ENCODE measurements around the gene UGCG.
"Not testable (repeated sequence)": the region's sequence is repeated elsewhere in the genome, so short reads cannot be mapped to it uniquely, and the experiment has no call there.

UGCG gene

GRCh38 chr9:111944241-111944866 lies 47.7 kb downstream of the UGCG start:
- no peaks in the 10 kb centered on the region for H3K36me3 ChIP-seq (ENCODE audit: insufficient read depth, low read length)
- DNase-seq (ENCODE audit: low read depth, low spot score), result no peak
- no peak overlapping the region for H3K27ac ChIP-seq
- no peak overlapping the region for H3K9ac ChIP-seq (ENCODE audit: insufficient read length)
- H3K9me3 ChIP-seq (ENCODE audit: low read depth, low read length), result no peaks in the 10 kb centered on the region
- TF ChIP-seq POLR2AphosphoS5 (IDR thresholded peaks at IDR 0.05; ENCODE audit: borderline replicate concordance, low read depth, low read length), result no peak
- TF ChIP-seq EZH2 (IDR thresholded peaks at IDR 0.05), result no peak
- TF ChIP-seq FOXP2 (optimal IDR thresholded peaks at IDR 0.05; ENCODE audit: control extremely low read depth, extremely low read length, insufficient read depth), result no peak
- H3K4me3 ChIP-seq, result no peak overlapping the region

GRCh38 chr9:111945216-111945615 lies 48.6 kb downstream of the UGCG start:
- no peak overlapping the region for H3K27ac ChIP-seq
- no peak for DNase-seq (ENCODE audit: low read depth, low spot score)
- TF ChIP-seq POLR2AphosphoS5 (IDR thresholded peaks at IDR 0.05; ENCODE audit: borderline replicate concordance, low read depth, low read length) (no peak), FOXP2 (optimal IDR thresholded peaks at IDR 0.05; ENCODE audit: control extremely low read depth, extremely low read length, insufficient read depth) (no peak), EZH2 (IDR thresholded peaks at IDR 0.05) (no peak)

GRCh38 chr9:111948109-111948508 lies 51.5 kb downstream of the UGCG start:
- H3K9ac ChIP-seq (ENCODE audit: insufficient read length); H3K27ac ChIP-seq; H3K9me3 ChIP-seq (ENCODE audit: low read depth, low read length); DNase-seq (ENCODE audit: low read depth, low spot score); H3K4me3 ChIP-seq; H3K36me3 ChIP-seq (ENCODE audit: insufficient read depth, low read length): not testable (repeated sequence)

More at GRCh38 chr9:111945216-111945615, 48.6 kb downstream of the UGCG start:
- no peaks in the 10 kb centered on the region for H3K9me3 ChIP-seq (ENCODE audit: low read depth, low read length)
- H3K9ac ChIP-seq (ENCODE audit: insufficient read length), result no peak overlapping the region
- no peak overlapping the region for H3K4me3 ChIP-seq
- no peaks in the 10 kb centered on the region for H3K36me3 ChIP-seq (ENCODE audit: insufficient read depth, low read length)

- Histone ChIP-seq H3K4me3 (no peak overlapping the region), H3K9ac (ENCODE audit: insufficient read length) (no peak overlapping the region), H3K9me3 (ENCODE audit: low read depth, low read length) (no peaks in the 10 kb centered on the region), H3K36me3 (ENCODE audit: insufficient read depth, low read length) (no peaks in the 10 kb centered on the region), H3K27ac (no peak overlapping the region)
- DNase-seq (ENCODE audit: low read depth, low spot score), result no peak
- no peak for TF ChIP-seq POLR2AphosphoS5 (IDR thresholded peaks at IDR 0.05; ENCODE audit: borderline replicate concordance, low read depth, low read length)
- TF ChIP-seq FOXP2 (optimal IDR thresholded peaks at IDR 0.05; ENCODE audit: control extremely low read depth, extremely low read length, insufficient read depth), result no peak
- TF ChIP-seq EZH2 (IDR thresholded peaks at IDR 0.05), result no peak
Observed at GRCh38 chr9:111948951-111949350, 52.3 kb downstream of the UGCG start.

GRCh38 chr9:111949919-111950318 lies 53.3 kb downstream of the UGCG start:
- Histone ChIP-seq H3K9ac (ENCODE audit: insufficient read length) (no peak overlapping the region), H3K4me3 (no peak overlapping the region), H3K36me3 (ENCODE audit: insufficient read depth, low read length) (no peaks in the 10 kb centered on the region), H3K27ac (no peak overlapping the region), H3K9me3 (ENCODE audit: low read depth, low read length) (no peaks in the 10 kb centered on the region)
- no peak for DNase-seq (ENCODE audit: low read depth, low spot score)
- no peak for TF ChIP-seq EZH2 (IDR thresholded peaks at IDR 0.05)
- no peak for TF ChIP-seq FOXP2 (optimal IDR thresholded peaks at IDR 0.05; ENCODE audit: control extremely low read depth, extremely low read length, insufficient read depth)
- TF ChIP-seq POLR2AphosphoS5 (IDR thresholded peaks at IDR 0.05; ENCODE audit: borderline replicate concordance, low read depth, low read length), result no peak

- DNase-seq (ENCODE audit: low read depth, low spot score), result no peak
- Histone ChIP-seq H3K27ac (no peak overlapping the region), H3K4me3 (no peak overlapping the region), H3K9ac (ENCODE audit: insufficient read length) (no peak overlapping the region), H3K36me3 (ENCODE audit: insufficient read depth, low read length) (no peaks in the 10 kb centered on the region), H3K9me3 (ENCODE audit: low read depth, low read length) (no peaks in the 10 kb centered on the region)
- TF ChIP-seq POLR2AphosphoS5 (IDR thresholded peaks at IDR 0.05; ENCODE audit: borderline replicate concordance, low read depth, low read length), result no peak
- TF ChIP-seq FOXP2 (optimal IDR thresholded peaks at IDR 0.05; ENCODE audit: control extremely low read depth, extremely low read length, insufficient read depth), result no peak
- TF ChIP-seq EZH2 (IDR thresholded peaks at IDR 0.05), result no peak
Observed at GRCh38 chr9:111952559-111952958, 55.9 kb downstream of the UGCG start.

- Histone ChIP-seq H3K9ac (ENCODE audit: insufficient read length) (no peak overlapping the region), H3K4me3 (no peak overlapping the region), H3K27ac (no peak overlapping the region), H3K36me3 (ENCODE audit: insufficient read depth, low read length) (no peaks in the 10 kb centered on the region), H3K9me3 (ENCODE audit: low read depth, low read length) (no peaks in the 10 kb centered on the region)
- TF ChIP-seq EZH2 (IDR thresholded peaks at IDR 0.05) (no peak), FOXP2 (optimal IDR thresholded peaks at IDR 0.05; ENCODE audit: control extremely low read depth, extremely low read length, insufficient read depth) (no peak), POLR2AphosphoS5 (IDR thresholded peaks at IDR 0.05; ENCODE audit: borderline replicate concordance, low read depth, low read length) (no peak)
- no peak for DNase-seq (ENCODE audit: low read depth, low spot score)
Observed at GRCh38 chr9:111953444-111953843, 56.8 kb downstream of the UGCG start.

GRCh38 chr9:111955048-111955447 lies 58.4 kb downstream of the UGCG start:
- H3K9me3 ChIP-seq (ENCODE audit: low read depth, low read length), result no peaks in the 10 kb centered on the region
- no peak overlapping the region for H3K9ac ChIP-seq (ENCODE audit: insufficient read length)
- no peak for TF ChIP-seq FOXP2 (optimal IDR thresholded peaks at IDR 0.05; ENCODE audit: control extremely low read depth, extremely low read length, insufficient read depth)
- no peak for TF ChIP-seq POLR2AphosphoS5 (IDR thresholded peaks at IDR 0.05; ENCODE audit: borderline replicate concordance, low read depth, low read length)
- no peak for TF ChIP-seq EZH2 (IDR thresholded peaks at IDR 0.05)
- no peak overlapping the region for H3K4me3 ChIP-seq
- no peaks in the 10 kb centered on the region for H3K36me3 ChIP-seq (ENCODE audit: insufficient read depth, low read length)
- no peak for DNase-seq (ENCODE audit: low read depth, low spot score)
- no peak overlapping the region for H3K27ac ChIP-seq

All from SK-N-MC (cell line).